Activated CD4-positive, alpha-beta T cell treated with anti-CD3 and anti-CD28 coated beads, Interleukin-2, Interleukin-4, amounts not matched to agents 100 ng/mL and 50 ng/mL, durations not matched to agents 16 hours and 8 hours (primary cell): ENCODE data around the gene PPIG.
"Not testable (repeated sequence)": the region's sequence is repeated elsewhere in the genome, so short reads cannot be mapped to it uniquely, and the experiment has no call there.

Experiments used
- DNase-seq: peaks from one replicate; pipeline ENCODE4 v3.0.0-alpha.2; 2020; ENCODE audit warnings: low spot score

Gene PPIG

GRCh38 chr2:169664600-169664977 lies 80.4 kb downstream of the PPIG start:
- no peak for DNase-seq

GRCh38 chr2:169664978-169665930 lies 81.1 kb downstream of the PPIG start:
- no peak for DNase-seq

GRCh38 chr2:169667583-169667982 lies 83.4 kb downstream of the PPIG start:
- no peak for DNase-seq

GRCh38 chr2:169670215-169670651 lies 86.1 kb downstream of the PPIG start:
- no peak for DNase-seq

GRCh38 chr2:169670937-169671336 lies 86.8 kb downstream of the PPIG start:
- DNase-seq, result no peak

- no peak for DNase-seq
These were observed 88.3 kb downstream of the PPIG start for GRCh38 chr2:169672406-169672805.

GRCh38 chr2:169673106-169673505 lies 89.0 kb downstream of the PPIG start:
- DNase-seq, result no peak

GRCh38 chr2:169673921-169674320 lies 89.8 kb downstream of the PPIG start:
- no peak for DNase-seq

- no peak for DNase-seq
These were observed 92.2 kb downstream of the PPIG start for GRCh38 chr2:169676357-169676756.

GRCh38 chr2:169676850-169677249 lies 92.7 kb downstream of the PPIG start:
- DNase-seq, result no peak

- peak; percentile 91 for DNase-seq
These were observed 98.9 kb downstream of the PPIG start for GRCh38 chr2:169683054-169683424.

- DNase-seq, result peak; percentile 70
These were observed 99.4 kb downstream of the PPIG start for GRCh38 chr2:169683425-169684134.

- no peak for DNase-seq
These were observed 100.0 kb downstream of the PPIG start for GRCh38 chr2:169684135-169684565.

- not testable (repeated sequence) for DNase-seq
These were observed 100.6 kb downstream of the PPIG start for GRCh38 chr2:169684712-169685111.

GRCh38 chr2:169686825-169687224 lies 102.7 kb downstream of the PPIG start:
- DNase-seq, result not testable (repeated sequence)

- not testable (repeated sequence) for DNase-seq
These were observed 103.8 kb downstream of the PPIG start for GRCh38 chr2:169687943-169688342.

GRCh38 chr2:169690958-169691357 lies 106.8 kb downstream of the PPIG start:
- no peak for DNase-seq
